ENCODE results near the gene CCDC194.

DNA sequence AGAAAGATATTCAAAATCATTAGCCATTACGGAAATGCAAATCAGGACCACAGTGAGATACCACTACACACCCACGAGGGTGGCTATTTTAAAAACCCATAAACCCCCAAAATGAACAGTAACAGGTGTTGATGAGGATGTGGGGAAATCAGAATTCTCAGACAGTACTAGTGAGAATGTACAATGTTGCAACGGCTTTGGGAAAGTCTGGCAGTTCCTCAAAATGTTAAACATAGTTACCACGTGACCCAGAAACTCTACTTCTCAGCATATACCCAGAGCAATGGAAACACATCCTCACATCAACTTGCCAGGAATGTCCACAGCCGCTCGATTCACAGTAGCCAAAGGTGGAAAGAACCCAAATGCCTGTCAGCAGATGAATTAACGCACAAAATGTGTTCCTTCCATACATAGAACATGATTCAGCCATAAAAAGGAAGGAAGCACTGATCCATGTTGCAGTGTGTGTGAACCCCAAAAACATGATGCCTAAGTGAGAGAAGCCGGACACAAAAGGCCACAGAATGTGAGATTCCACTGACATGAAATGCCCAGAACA is 23.9 kb downstream of the CCDC194 start:
- TF ChIP-seq, protein P1, sequence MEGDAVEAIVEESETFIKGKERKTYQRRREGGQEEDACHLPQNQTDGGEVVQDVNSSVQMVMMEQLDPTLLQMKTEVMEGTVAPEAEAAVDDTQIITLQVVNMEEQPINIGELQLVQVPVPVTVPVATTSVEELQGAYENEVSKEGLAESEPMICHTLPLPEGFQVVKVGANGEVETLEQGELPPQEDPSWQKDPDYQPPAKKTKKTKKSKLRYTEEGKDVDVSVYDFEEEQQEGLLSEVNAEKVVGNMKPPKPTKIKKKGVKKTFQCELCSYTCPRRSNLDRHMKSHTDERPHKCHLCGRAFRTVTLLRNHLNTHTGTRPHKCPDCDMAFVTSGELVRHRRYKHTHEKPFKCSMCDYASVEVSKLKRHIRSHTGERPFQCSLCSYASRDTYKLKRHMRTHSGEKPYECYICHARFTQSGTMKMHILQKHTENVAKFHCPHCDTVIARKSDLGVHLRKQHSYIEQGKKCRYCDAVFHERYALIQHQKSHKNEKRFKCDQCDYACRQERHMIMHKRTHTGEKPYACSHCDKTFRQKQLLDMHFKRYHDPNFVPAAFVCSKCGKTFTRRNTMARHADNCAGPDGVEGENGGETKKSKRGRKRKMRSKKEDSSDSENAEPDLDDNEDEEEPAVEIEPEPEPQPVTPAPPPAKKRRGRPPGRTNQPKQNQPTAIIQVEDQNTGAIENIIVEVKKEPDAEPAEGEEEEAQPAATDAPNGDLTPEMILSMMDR (IDR thresholded peaks at IDR 0.05) = no peak
- TF ChIP-seq POLR2A (IDR thresholded peaks at IDR 0.05) = no peak
- no peak for TF ChIP-seq EP300 (IDR thresholded peaks at IDR 0.05)
- TF ChIP-seq POLR2AphosphoS5 (IDR thresholded peaks at IDR 0.05) = no peak

All from upper lobe of left lung (tissue), 4 donors.